Measurements from ENCODE around the gene PRX. TPM values are rescaled to one million over a fixed set of nuclear protein-coding genes. Genes with fewer than 3 reads are reported as not detected.

PRX gene
- total and polyA plus RNA-seq, 2 of the 4 experiments (the other 2 are of a cell fraction): 0.90 to 1.7 TPM

DNA sequence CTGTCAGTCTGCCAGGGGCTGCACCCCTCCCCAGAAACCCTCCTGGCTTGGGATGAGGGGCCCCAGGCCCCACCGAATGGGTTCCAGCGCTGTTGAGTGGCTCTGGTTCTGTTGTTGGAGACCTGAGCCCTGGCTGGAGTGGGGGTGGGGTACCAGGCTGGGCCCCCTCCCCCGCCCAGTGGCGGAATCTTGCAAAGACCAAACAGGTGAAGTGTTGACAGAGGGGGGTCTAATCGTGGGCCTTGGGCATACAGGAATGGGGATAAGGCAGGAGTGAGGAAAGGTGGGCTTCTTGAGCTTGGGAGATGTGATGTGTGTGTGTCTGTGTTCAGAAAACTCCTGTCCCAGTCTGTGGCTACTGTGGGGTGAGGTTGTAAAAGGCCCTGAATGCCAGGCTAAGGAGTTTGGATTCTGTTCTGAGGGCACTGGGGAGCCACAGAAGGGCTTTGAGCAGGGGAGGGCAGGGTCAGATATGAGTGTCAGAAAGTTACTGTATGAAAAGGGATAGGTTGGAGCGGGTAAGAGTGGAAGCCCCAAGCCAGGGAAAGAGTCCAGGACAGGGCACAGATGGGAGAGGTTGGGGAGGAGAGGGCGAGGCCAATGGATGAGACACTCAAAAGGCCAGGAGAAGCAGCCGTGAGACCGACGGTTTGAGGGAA is 23.0 kb downstream of the PRX start, which contains the start of gene HIPK4:
Gene HIPK4, minus strand, starts transcription at position 98 of the 659 bp plus-strand sequence. CDS start 279 bp downstream, outside the sequence.
- Histone ChIP-seq H3K4me1 (ENCODE audit: control insufficient read depth, insufficient read depth, low read length) (no peaks in the 10 kb centered on the region), H3K27me3 (ENCODE audit: control insufficient read depth, insufficient read depth, low read length) (no peaks in the 10 kb centered on the region), H3K79me1 (ENCODE audit: low read depth in 1 of 2, low read length in 2 of 2) (no peaks in the 10 kb centered on the region), H4K8ac (ENCODE audit: low read depth in 2 of 2, low read length in 2 of 2) (no peak within 1 kb of the TSS), H2BK5ac (ENCODE audit: low read depth, low read length, poor library complexity, severe bottlenecking) (no peak within 1 kb of the TSS), H2BK15ac (ENCODE audit: low read depth, low read length) (no peak within 1 kb of the TSS), H3K27ac (ENCODE audit: insufficient read depth, low read length) (no peak within 1 kb of the TSS), H3K23ac (ENCODE audit: low read depth, low read length) (no peak within 1 kb of the TSS), H3K36me3 (ENCODE audit: control insufficient read depth, insufficient read depth, low read length) (no peaks in the 10 kb centered on the region), H3K14ac (replicated peaks; ENCODE audit: low read depth, low read length) (no peak within 1 kb of the TSS), H3K18ac (ENCODE audit: low read depth, low read length) (no peak within 1 kb of the TSS), H3K4ac (ENCODE audit: low read depth, low read length) (no peak within 1 kb of the TSS), H3K56ac (ENCODE audit: extremely low read depth, insufficient read depth, low read length) (no peak within 1 kb of the TSS), H2AFZ (replicated peaks; ENCODE audit: low read length, poor library complexity) (no peak within 1 kb of the TSS), H2BK120ac (ENCODE audit: low read depth, low read length) (no peak within 1 kb of the TSS), H2BK20ac (ENCODE audit: low read depth, low read length) (no peak within 1 kb of the TSS), H3K9ac (ENCODE audit: low read depth, low read length) (no peak within 1 kb of the TSS), H3K4me3 (ENCODE audit: insufficient read depth, low read depth, low read length) (no peak within 1 kb of the TSS), H3K9me3 (ENCODE audit: control insufficient read depth, insufficient read depth, low read length) (no peaks in the 10 kb centered on the region), H2AK9ac (replicated peaks; ENCODE audit: low read depth, low read length, poor library complexity) (no peak within 1 kb of the TSS), H3K9me1 (ENCODE audit: insufficient read depth, low read length) (no peaks in the 10 kb centered on the region), H4K5ac (ENCODE audit: low read depth, low read length) (no peak within 1 kb of the TSS), H2AK5ac (ENCODE audit: low read depth, low read length) (no peak within 1 kb of the TSS), H4K20me1 (ENCODE audit: insufficient read depth, low read length) (no peaks in the 10 kb centered on the region), H4K91ac (ENCODE audit: insufficient read depth, low read depth, low read length) (no peak within 1 kb of the TSS), H3K4me2 (ENCODE audit: low read depth, low read length) (no peak within 1 kb of the TSS)
- intact Hi-C loops (cut with micrococcal nuclease) (no loop called here), in situ Hi-C loops (cut with MboI; ENCODE audit: low sequenced_read_pairs) (no loop called here), dilution Hi-C loops (cut with HindIII; ENCODE audit: low sequenced_read_pairs, unreplicated experiment) (no loop called here)
- 94% methylated on average over 2 of the region's 10 CpGs; no CpG with 5 or more reads in 1 of the 2 experiments for WGBS, 2 experiments (ENCODE audit: extremely low coverage in 2 of 2, insufficient read length in 1 of 2)
- no TSS peak for BruUV-seq (replicated peaks)
- ChIA-PET POLR2A (ENCODE audit: unreplicated experiment) (interaction anchor here (0.6 kb wide), 1 partner anchor 110 kb away, joined by 4 read pairs; no protein-coding TSS in a partner anchor), CTCF (no interaction called here)
- DNase-seq (no peak), ATAC-seq (ENCODE audit: low read depth) (no peak)
- TF ChIP-seq CHD1 (IDR thresholded peaks at IDR 0.05; ENCODE audit: low read depth, low read length): no peak
- no peak for TF ChIP-seq RCOR1 (IDR thresholded peaks at IDR 0.05; ENCODE audit: insufficient replicate concordance, low read length)
- TF ChIP-seq POLR2A (IDR thresholded peaks at IDR 0.05; ENCODE audit: low read depth, low read length): no peak
- TF ChIP-seq MAFK (IDR thresholded peaks at IDR 0.05; ENCODE audit: low read depth, low read length): no peak
- TF ChIP-seq, protein P1, sequence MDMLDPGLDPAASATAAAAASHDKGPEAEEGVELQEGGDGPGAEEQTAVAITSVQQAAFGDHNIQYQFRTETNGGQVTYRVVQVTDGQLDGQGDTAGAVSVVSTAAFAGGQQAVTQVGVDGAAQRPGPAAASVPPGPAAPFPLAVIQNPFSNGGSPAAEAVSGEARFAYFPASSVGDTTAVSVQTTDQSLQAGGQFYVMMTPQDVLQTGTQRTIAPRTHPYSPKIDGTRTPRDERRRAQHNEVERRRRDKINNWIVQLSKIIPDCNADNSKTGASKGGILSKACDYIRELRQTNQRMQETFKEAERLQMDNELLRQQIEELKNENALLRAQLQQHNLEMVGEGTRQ (IDR thresholded peaks at IDR 0.05; ENCODE audit: low read depth, low read length): no peak
- TF ChIP-seq RAD21 (IDR thresholded peaks at IDR 0.05; ENCODE audit: low read length): no peak
- no peak for TF ChIP-seq MXI1 (IDR thresholded peaks at IDR 0.05; ENCODE audit: borderline replicate concordance, low read depth, low read length)
- no peak for TF ChIP-seq FOS (IDR thresholded peaks at IDR 0.05; ENCODE audit: low read depth, low read length)
- no peak for TF ChIP-seq MAZ (IDR thresholded peaks at IDR 0.05; ENCODE audit: borderline replicate concordance, low read depth, low read length)
- TF ChIP-seq CEBPB (IDR thresholded peaks at IDR 0.05; ENCODE audit: low read depth, low read length): no peak
- TF ChIP-seq, protein P2, sequence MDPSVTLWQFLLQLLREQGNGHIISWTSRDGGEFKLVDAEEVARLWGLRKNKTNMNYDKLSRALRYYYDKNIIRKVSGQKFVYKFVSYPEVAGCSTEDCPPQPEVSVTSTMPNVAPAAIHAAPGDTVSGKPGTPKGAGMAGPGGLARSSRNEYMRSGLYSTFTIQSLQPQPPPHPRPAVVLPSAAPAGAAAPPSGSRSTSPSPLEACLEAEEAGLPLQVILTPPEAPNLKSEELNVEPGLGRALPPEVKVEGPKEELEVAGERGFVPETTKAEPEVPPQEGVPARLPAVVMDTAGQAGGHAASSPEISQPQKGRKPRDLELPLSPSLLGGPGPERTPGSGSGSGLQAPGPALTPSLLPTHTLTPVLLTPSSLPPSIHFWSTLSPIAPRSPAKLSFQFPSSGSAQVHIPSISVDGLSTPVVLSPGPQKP (IDR thresholded peaks at IDR 0.05; ENCODE audit: borderline replicate concordance, low read depth, low read length): no peak
- TF ChIP-seq NFE2L2 (IDR thresholded peaks at IDR 0.05; ENCODE audit: low read depth, low read length): no peak
- TF ChIP-seq SMC3 (IDR thresholded peaks at IDR 0.05; ENCODE audit: low read depth, low read length): no peak
- TF ChIP-seq BHLHE40 (IDR thresholded peaks at IDR 0.05; ENCODE audit: low read depth, low read length): no peak
- TF ChIP-seq RFX5 (IDR thresholded peaks at IDR 0.05; ENCODE audit: low read depth, low read length): no peak
- TF ChIP-seq, protein P3, sequence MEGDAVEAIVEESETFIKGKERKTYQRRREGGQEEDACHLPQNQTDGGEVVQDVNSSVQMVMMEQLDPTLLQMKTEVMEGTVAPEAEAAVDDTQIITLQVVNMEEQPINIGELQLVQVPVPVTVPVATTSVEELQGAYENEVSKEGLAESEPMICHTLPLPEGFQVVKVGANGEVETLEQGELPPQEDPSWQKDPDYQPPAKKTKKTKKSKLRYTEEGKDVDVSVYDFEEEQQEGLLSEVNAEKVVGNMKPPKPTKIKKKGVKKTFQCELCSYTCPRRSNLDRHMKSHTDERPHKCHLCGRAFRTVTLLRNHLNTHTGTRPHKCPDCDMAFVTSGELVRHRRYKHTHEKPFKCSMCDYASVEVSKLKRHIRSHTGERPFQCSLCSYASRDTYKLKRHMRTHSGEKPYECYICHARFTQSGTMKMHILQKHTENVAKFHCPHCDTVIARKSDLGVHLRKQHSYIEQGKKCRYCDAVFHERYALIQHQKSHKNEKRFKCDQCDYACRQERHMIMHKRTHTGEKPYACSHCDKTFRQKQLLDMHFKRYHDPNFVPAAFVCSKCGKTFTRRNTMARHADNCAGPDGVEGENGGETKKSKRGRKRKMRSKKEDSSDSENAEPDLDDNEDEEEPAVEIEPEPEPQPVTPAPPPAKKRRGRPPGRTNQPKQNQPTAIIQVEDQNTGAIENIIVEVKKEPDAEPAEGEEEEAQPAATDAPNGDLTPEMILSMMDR (conservative IDR thresholded peaks at IDR 0.05; ENCODE audit: low read depth, low read length): no peak
